Gastrocnemius medialis (tissue), 4 donors: ENCODE results near the gene CACNA1H. TPM values are rescaled to one million over a fixed set of nuclear protein-coding genes. Genes with fewer than 3 reads are reported as not detected.

Experiments used
- ATAC-seq, 2 donors: fragments of 150-250 bp; one replicate each; pipeline ENCODE4 v1.9.1; 2016
- DNase-seq, 2 donors: peaks; one replicate each; pipeline ENCODE4 v3.0.0-alpha.2; 2019
- H3K27ac ChIP-seq, 4 donors: fragments of 200-600 bp; sonication (generic); 1 replicate in 1 of 4; 2 replicates in 3 of 4; pipeline ENCODE4 v1.5.1; 2016 to 2018; ENCODE audit warnings: mild to moderate bottlenecking in 2 of 4, moderate library complexity in 1 of 4
- H3K27me3 ChIP-seq, 3 donors: fragments of 200-600 bp; sonication (generic) in 2 of 3; 1 replicate in 1 of 3; 2 replicates in 2 of 3; pipeline versions ENCODE4 v1.5.1 to v1.6.0; 2016 to 2019; ENCODE audit warnings: mild to moderate bottlenecking in 1 of 3, moderate library complexity in 1 of 3
- H3K36me3 ChIP-seq, 2 donors: fragments of 200-600 bp; sonication (generic) in 1 of 2; one replicate each; pipeline ENCODE4 v1.5.1; 2017 to 2018
- H3K4me1 ChIP-seq, 2 donors: fragments of 200-600 bp; sonication (generic) in 1 of 2; one replicate each; pipeline ENCODE4 v1.5.1; 2016 to 2017; ENCODE audit warnings: mild to moderate bottlenecking in 2 of 2
- H3K4me3 ChIP-seq, 4 donors: fragments of 200-600 bp; sonication (generic) in 3 of 4; 1 replicate in 1 of 4; 2 replicates in 3 of 4; pipeline ENCODE4 v1.5.1; 2016 to 2019; ENCODE audit warnings: mild to moderate bottlenecking in 2 of 4
- H3K9me3 ChIP-seq, 3 donors: fragments of 200-600 bp; sonication (generic) in 2 of 3; 1 replicate in 1 of 3; 2 replicates in 2 of 3; pipeline ENCODE4 v1.5.1; 2016 to 2019
- CTCF ChIP-seq, 5 experiments: fragments of 450-650 bp in 3 of 5; fragments of 200-600 bp in 2 of 5; sonication (generic) in 2 of 5; IDR thresholded peaks in 4 of 5; conservative IDR thresholded peaks in 1 of 5; 1 replicate in 4 of 5; 2 replicates in 1 of 5; pipeline ENCODE4 v1.5.1; 2016 to 2019; ENCODE audit warnings: antibody characterized with exemption in 5 of 5, mild to moderate bottlenecking in 3 of 5, moderate library complexity in 3 of 5
- POLR2A ChIP-seq, 2 donors: fragments of 450-650 bp; IDR thresholded peaks; one replicate each; pipeline ENCODE4 v1.6.1; 2017; ENCODE audit warnings: antibody characterized with exemption in 2 of 2, mild to moderate bottlenecking in 2 of 2, moderate library complexity in 2 of 2
- in situ Hi-C, 4 donors: fragments of 200-750 bp; cut with MboI; loops; one replicate each; pipeline versions ENCODE4 v1.15.0 to v1.8.0; 2017; ENCODE audit warnings: low sequenced_read_pairs in 4 of 4
- intact Hi-C: fragments of 100-400 bp; cut with DNase I; formaldehyde crosslinking; loops from one replicate; pipeline ENCODE4 v1.15.1; 2023; ENCODE audit warnings: low total_unique reads
- total RNA-seq, 4 donors: library from RNA; depleted of rRNA; stranded (reverse); fragments of >200 nt; gene quantifications; one replicate each; pipeline versions ENCODE4 v1.1.0 to v1.2.3, GENCODE V29; 2016

CACNA1H gene
- total RNA-seq, 4 donors from 2014 or later: 3.7 to 12.8 (median 4.5) TPM

DNA sequence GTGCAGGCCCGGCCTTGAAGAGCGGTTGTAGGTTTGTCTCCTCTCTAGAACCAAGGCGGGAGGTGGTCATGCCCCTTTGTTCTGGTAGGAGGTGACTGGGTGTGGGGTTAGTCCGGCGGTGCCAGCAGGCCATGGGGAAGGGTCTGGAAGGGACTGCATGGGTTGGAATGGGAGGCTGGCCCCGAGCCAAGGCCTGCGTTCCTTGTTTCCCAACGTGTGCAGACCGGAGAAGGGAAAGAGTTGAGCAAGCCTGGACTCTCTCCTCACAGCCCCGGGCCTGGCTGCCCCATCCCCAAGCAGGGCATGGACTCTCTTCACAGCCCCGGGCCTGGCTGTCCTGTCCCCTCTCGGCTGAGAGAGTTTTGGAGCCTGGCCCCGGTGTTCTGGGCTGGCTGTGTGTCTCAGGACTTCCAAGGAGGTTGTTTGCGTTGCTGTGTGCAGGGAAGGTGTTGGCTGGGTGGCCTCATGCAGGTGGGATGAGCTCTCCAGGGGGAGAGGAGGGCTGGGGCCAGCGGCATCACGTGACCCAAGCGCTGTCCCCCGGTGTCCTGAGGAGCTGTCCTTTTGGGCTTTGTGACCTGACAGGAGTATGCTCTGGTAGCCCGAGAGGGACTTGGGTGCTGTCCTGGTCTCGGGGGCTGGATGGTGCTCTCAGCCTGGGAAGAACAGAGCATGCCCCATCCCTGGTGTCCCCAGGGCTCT, 2.6 kb downstream of the CACNA1H start:
- ATAC-seq (no peak), DNase-seq (no peak)
- Histone ChIP-seq H3K27ac (peak overlapping the region in 3 of 4 donors; percentile 51 to 72 (median 68)), H3K27me3 (peaks cover 65 to 85% (median 80%) of the 10 kb centered on the region in 3 donors), H3K4me1 (peaks cover 0 to 6% of the 10 kb centered on the region in 2 donors), H3K36me3 (no peaks in the 10 kb centered on the region), H3K4me3 (peak overlapping the region; percentile 2 to 34 (median 26)), H3K9me3 (no peaks in the 10 kb centered on the region)
- in situ Hi-C loops (no loop called here), intact Hi-C loops (no loop called here)
- TF ChIP-seq POLR2A (IDR thresholded peaks at IDR 0.05) (no peak), CTCF (IDR thresholded peaks at IDR 0.05 in 4 of 5, conservative IDR thresholded peaks at IDR 0.05 in 1 of 5) (no peak)

DNA sequence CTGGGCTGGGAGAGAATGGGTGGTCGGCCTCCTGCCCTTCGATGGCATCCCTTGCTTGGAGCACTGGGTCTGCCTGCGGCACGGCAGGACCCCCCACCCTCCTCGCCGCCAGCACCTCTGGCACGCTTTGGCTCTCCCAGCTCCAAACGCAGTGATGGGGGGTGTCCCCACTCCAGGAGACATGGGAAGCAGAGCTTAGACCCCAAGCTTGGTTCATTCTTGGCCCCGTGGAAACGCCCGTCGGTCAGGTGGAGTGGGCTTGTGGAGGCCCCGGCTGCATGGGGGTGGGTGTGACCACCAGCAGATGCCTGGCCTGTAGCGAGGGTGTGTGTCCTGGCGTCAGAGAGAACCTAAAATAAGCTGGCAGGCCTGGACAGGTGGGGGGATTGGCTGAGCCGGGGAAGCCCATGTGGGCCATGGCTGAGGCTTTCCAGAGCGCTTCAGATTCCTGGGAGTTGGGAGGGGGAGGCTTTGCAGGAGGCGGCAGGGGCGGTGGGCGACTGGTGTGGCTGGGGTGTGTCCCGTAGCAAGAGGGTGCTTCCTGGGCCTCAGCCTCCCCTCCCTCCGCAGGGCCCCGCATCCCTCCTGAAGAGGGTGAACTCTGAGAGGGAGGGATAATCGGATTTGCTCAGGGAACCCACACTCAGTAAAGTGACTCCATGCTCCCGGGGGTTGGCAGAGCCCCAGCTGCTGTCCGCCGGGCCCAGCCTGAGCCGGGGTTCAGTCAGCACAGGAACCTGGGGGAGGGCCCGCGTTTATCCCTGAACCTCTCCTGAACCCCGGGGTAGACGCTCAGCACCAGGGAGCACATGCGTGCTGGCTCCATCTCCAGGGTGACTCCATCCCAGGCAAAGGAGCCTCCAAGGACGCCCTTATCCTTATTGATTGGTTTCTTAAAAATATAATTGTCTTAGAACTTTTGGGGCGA, 3.4 kb downstream of the CACNA1H start:
- peak overlapping the region in 3 of 4 donors; percentile 53 to 72 (median 68) for H3K27ac ChIP-seq

GRCh38 chr16:1156983-1157638, 4.2 kb downstream of the CACNA1H start:
- Histone ChIP-seq H3K9me3 (no peaks in the 10 kb centered on the region), H3K4me3 (peak overlapping the region in 1 of 4 donors; percentile 34), H3K27me3 (peaks cover 52 to 84% (median 76%) of the 10 kb centered on the region in 3 donors), H3K27ac (peak overlapping the region; percentile 33 to 72 (median 60)), H3K36me3 (no peaks in the 10 kb centered on the region), H3K4me1 (peaks cover 4 to 14% of the 10 kb centered on the region in 2 donors)
- TF ChIP-seq POLR2A (IDR thresholded peaks at IDR 0.05) (no peak), CTCF (IDR thresholded peaks at IDR 0.05 in 4 of 5, conservative IDR thresholded peaks at IDR 0.05 in 1 of 5) (no peak)
- ATAC-seq: no peak
- in situ Hi-C loops (no loop called here), intact Hi-C loops (no loop called here)
- no peak for DNase-seq

More for the DNA sequence above, 3.4 kb downstream of the CACNA1H start:
- H3K4me3 ChIP-seq: peak overlapping the region in 1 of 4 donors; percentile 34
- in situ Hi-C loops (no loop called here), intact Hi-C loops (no loop called here)
- peaks cover 4 to 14% of the 10 kb centered on the region in 2 donors for H3K4me1 ChIP-seq
- no peak for ATAC-seq
- no peaks in the 10 kb centered on the region for H3K36me3 ChIP-seq
- no peaks in the 10 kb centered on the region for H3K9me3 ChIP-seq
- DNase-seq: no peak
- peaks cover 59 to 84% (median 78%) of the 10 kb centered on the region in 3 donors for H3K27me3 ChIP-seq
- TF ChIP-seq POLR2A (IDR thresholded peaks at IDR 0.05): no peak
- TF ChIP-seq CTCF (IDR thresholded peaks at IDR 0.05 in 4 of 5, conservative IDR thresholded peaks at IDR 0.05 in 1 of 5): no peak

GRCh38 chr16:1157639-1158455, 4.9 kb downstream of the CACNA1H start:
- no peaks in the 10 kb centered on the region for H3K36me3 ChIP-seq
- H3K9me3 ChIP-seq: no peaks in the 10 kb centered on the region
- H3K4me3 ChIP-seq: peak overlapping the region in 1 of 4 donors; percentile 34
- DNase-seq (peak; percentile 10 to 27), ATAC-seq (peak; percentile 28 to 31)
- intact Hi-C loops: no loop called here
- in situ Hi-C loops: no loop called here
- peak overlapping the region; percentile 44 to 77 (median 70) for H3K27ac ChIP-seq
- peaks cover 54 to 86% (median 78%) of the 10 kb centered on the region in 3 donors for H3K27me3 ChIP-seq
- TF ChIP-seq POLR2A (IDR thresholded peaks at IDR 0.05) (no peak), CTCF (IDR thresholded peaks at IDR 0.05 in 4 of 5, conservative IDR thresholded peaks at IDR 0.05 in 1 of 5) (no peak)
- H3K4me1 ChIP-seq: peaks cover 4 to 14% of the 10 kb centered on the region in 2 donors
